ENCODE results near the gene TNNC1.

The TNNC1 gene

GRCh38 chr3:52446631-52447511 lies 7.0 kb downstream of the TNNC1 start:
- no peak overlapping the region for H3K4me3 ChIP-seq (ENCODE audit: low read depth, low read length)
- peak; percentile 33 for DNase-seq (ENCODE audit: low read depth, low spot score)
- in situ Hi-C loops (cut with HindIII; ENCODE audit: low sequenced_read_pairs) = no loop called here
- TF ChIP-seq CTCF (IDR thresholded peaks at IDR 0.05; ENCODE audit: low read depth, low read length) = peak; percentile 99

- in situ Hi-C loops (cut with HindIII; ENCODE audit: low sequenced_read_pairs) = no loop called here
- no peak for TF ChIP-seq CTCF (IDR thresholded peaks at IDR 0.05; ENCODE audit: low read depth, low read length)
- H3K4me3 ChIP-seq (ENCODE audit: low read depth, low read length) = no peak overlapping the region
Measured at GRCh38 chr3:52446042-52446441, 7.8 kb downstream of the TNNC1 start.

DNA sequence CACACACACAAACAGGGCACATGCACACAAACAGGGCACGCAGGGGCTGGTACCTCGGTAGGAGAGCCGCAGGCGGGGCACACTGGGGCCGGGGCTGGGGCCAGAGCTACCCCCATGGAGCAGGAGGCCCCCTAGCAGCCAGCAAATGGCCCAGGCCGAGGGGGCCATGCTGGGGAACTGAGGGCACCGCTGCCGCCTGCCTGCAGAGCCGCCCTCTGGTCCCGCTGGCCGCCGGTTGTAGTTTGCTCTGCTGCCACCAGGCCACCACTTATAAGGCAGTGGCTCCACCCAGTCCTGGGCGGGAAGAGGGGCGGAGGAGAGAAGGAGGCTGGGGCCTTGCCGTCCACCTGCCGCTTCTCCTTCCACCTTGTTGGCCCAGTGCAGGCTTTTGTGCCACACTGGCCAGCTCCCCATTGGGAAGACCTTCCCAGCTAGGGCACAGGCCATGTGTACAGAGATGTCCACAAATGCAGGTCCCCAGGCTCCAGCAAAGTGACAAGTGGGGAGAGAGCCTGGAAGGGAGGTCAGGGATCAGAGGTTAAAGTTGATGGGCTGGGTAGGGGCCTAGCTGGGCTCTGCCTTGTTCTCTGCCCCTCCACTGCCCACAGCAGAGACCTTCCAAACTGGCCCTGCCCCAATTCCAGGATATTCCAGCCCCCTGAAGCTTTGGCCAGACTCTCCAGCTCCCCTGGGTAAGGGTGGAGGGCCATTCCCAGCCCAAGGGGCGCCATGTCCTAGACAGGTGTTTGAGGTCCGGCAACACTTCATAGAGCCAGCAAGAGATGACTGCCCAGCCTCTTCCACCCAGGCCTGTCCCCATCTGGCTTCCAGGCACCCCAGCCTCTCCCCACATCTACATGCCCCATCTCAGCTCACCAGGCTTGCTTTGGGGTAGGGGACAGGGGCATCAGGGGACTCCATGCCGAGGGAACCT lies 8.7 kb downstream of the TNNC1 start, which contains the start of gene SEMA3G:
TSS of gene SEMA3G (minus strand) at position 244 of the 934 bp plus-strand sequence. CDS start at position 168, 76 bp downstream.
- peak; percentile 44 for TF ChIP-seq CTCF (IDR thresholded peaks at IDR 0.05; ENCODE audit: low read depth, low read length)
- DNase-seq (ENCODE audit: low read depth, low spot score) = peak; percentile 35
- in situ Hi-C loops (cut with HindIII; ENCODE audit: low sequenced_read_pairs) = no loop called here
- H3K4me3 ChIP-seq (ENCODE audit: low read depth, low read length) = no peak within 1 kb of the TSS

More at GRCh38 chr3:52446042-52446441, 7.8 kb downstream of the TNNC1 start:
- no peak for DNase-seq (ENCODE audit: low read depth, low spot score)

DNA sequence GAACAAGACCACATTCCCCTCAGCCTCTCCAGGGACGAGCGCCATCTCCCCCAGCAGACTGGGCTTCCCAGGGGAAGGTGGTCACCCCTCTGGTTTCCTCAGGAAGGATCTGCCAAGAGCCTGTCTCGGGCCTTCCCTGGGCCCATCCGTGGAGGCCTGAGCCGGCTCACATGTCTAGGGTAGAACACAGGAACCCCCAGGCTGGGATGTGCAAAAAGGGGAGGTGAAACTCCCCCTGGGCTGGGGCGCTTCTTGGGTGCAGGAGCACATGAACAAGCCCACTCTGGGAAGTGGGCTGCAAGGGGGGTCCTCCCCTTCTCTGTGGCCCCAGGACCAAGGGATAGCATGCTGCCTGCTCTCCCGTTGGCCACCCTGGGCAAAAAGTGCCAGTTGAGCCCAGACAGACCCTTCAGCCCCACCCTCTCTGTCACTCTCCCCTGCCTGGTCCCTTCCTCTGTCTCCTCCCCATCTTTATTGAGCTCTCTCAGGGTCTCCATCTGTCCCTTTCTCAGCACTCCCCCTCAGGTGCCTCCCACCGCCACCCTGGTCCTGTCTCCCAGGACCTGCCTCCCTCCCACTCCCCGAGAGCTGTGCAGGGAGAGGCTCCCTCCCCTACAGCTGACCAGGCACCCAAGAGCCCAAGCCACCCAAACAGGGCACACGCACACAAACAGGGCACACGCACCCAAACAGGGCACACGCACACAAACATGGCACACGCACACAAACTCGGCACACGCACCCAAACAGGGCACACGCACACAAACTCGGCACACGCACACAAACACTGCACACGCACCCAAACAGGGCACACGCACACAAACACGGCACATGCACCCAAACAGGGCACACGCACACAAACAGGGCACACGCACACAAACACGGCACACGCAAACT lies 9.8 kb downstream of the TNNC1 start:
- TF ChIP-seq CTCF (IDR thresholded peaks at IDR 0.05; ENCODE audit: low read depth, low read length) = no peak
- DNase-seq (ENCODE audit: low read depth, low spot score) = no peak
- no peak overlapping the region for H3K4me3 ChIP-seq (ENCODE audit: low read depth, low read length)
- in situ Hi-C loops (cut with HindIII; ENCODE audit: low sequenced_read_pairs) = no loop called here

DNA sequence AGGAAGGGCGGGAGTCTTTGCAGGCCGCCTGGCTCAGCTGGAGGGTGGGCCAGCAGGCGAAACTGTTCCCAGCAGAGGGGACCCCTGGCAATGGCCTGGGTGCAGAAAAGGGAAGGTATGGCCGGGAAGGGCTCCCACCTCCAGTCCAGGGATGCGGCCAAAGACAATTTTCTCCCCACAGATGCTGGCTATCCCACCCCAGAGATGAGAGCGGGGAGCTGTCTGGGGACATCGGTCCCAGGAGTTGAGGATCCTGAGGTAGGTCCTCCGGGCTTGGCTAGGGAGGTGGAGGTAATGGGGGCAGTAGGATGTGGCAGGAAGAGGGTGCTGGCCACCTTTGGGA lies 10.6 kb downstream of the TNNC1 start:
- no peak for DNase-seq (ENCODE audit: low read depth, low spot score)
- no peak overlapping the region for H3K4me3 ChIP-seq (ENCODE audit: low read depth, low read length)
- no peak for TF ChIP-seq CTCF (IDR thresholded peaks at IDR 0.05; ENCODE audit: low read depth, low read length)
- in situ Hi-C loops (cut with HindIII; ENCODE audit: low sequenced_read_pairs) = no loop called here
